ENCODE data around the gene CPA5.

DNA sequence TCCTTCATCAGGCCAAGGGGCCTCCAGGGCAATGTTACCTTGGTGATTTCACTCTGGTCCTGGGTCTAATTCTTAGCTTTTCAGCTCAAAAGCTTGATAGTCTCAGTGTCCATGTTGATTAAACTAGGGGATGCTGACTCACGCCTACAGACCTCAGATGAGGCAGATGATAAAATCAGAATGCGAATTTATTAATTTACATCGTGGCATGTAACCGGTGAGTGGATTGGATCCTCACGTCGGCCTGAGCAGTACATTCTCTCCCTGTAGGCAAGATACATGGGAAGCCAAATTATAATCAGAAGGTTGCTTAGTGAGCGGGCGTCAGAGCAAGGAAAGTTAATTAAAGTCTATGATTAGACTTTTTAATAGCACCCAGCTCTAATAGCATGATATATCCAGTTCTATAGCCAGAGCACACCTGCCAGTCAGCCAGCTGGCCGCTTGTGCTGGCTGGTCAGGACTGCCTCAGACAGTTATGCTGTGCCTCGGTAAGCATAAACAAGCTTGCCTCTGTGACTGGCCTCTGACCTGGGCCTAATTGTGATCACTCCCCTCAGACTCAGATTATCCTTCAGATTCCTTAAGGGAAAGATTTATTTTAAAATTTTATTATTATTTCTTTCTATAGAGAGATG, 20.2 kb upstream of the CPA5 start:
- no peak for TF ChIP-seq POLR2A (IDR thresholded peaks at IDR 0.05; ENCODE audit: low read depth, low read length)
- TF ChIP-seq, protein P1, sequence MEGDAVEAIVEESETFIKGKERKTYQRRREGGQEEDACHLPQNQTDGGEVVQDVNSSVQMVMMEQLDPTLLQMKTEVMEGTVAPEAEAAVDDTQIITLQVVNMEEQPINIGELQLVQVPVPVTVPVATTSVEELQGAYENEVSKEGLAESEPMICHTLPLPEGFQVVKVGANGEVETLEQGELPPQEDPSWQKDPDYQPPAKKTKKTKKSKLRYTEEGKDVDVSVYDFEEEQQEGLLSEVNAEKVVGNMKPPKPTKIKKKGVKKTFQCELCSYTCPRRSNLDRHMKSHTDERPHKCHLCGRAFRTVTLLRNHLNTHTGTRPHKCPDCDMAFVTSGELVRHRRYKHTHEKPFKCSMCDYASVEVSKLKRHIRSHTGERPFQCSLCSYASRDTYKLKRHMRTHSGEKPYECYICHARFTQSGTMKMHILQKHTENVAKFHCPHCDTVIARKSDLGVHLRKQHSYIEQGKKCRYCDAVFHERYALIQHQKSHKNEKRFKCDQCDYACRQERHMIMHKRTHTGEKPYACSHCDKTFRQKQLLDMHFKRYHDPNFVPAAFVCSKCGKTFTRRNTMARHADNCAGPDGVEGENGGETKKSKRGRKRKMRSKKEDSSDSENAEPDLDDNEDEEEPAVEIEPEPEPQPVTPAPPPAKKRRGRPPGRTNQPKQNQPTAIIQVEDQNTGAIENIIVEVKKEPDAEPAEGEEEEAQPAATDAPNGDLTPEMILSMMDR (IDR thresholded peaks at IDR 0.05; ENCODE audit: extremely low read depth in 1 of 2, insufficient read depth in 1 of 2, low read depth in 1 of 2, low read length in 2 of 2) = no peak
- no peak for TF ChIP-seq EZH2 (IDR thresholded peaks at IDR 0.05; ENCODE audit: borderline replicate concordance, low read depth, low read length, severe bottlenecking)
- no peak for TF ChIP-seq POLR2AphosphoS5 (IDR thresholded peaks at IDR 0.05; ENCODE audit: insufficient read depth, low read depth, low read length)
